ENCODE results near the gene UGT1A3.

Gene UGT1A3

DNA sequence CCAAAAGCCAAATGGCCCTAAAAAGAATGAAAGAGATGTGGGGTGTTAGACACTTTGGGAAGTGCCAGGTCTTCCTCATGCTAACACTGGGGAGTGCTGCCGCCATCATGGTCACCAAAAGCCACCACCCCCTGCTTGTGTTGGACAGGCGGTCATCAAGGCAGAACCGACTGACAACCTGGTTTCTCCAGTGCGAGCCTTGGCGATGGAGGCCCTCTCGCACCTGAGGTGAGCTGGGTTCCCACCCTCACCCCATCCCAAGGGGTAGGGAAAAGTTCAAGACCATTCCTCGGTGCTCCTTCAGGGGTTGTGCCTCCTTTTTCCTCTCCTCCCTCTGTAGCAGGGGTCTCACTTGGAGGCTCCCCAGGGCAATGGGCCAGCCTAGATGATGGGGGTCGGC is 82.9 kb downstream of the UGT1A3 start:
- H3K9ac ChIP-seq (ENCODE audit: low read length): no peak overlapping the region
- H3K36me3 ChIP-seq (ENCODE audit: low read length): no peaks in the 10 kb centered on the region
- no peaks in the 10 kb centered on the region for H3K9me3 ChIP-seq (ENCODE audit: insufficient read depth, low read length)
- H3K27ac ChIP-seq (ENCODE audit: low read depth, low read length): no peak overlapping the region
- H2AFZ ChIP-seq (ENCODE audit: low read depth, low read length, severe bottlenecking): no peak overlapping the region
- H4K20me1 ChIP-seq (ENCODE audit: low read depth, low read length): no peaks in the 10 kb centered on the region
- H3K27me3 ChIP-seq (ENCODE audit: low read length): no peaks in the 10 kb centered on the region
- no peaks in the 10 kb centered on the region for H3K79me2 ChIP-seq (ENCODE audit: insufficient read depth, low read length)
- no peaks in the 10 kb centered on the region for H3F3A ChIP-seq (ENCODE audit: insufficient read depth)
- TF ChIP-seq, protein P1, sequence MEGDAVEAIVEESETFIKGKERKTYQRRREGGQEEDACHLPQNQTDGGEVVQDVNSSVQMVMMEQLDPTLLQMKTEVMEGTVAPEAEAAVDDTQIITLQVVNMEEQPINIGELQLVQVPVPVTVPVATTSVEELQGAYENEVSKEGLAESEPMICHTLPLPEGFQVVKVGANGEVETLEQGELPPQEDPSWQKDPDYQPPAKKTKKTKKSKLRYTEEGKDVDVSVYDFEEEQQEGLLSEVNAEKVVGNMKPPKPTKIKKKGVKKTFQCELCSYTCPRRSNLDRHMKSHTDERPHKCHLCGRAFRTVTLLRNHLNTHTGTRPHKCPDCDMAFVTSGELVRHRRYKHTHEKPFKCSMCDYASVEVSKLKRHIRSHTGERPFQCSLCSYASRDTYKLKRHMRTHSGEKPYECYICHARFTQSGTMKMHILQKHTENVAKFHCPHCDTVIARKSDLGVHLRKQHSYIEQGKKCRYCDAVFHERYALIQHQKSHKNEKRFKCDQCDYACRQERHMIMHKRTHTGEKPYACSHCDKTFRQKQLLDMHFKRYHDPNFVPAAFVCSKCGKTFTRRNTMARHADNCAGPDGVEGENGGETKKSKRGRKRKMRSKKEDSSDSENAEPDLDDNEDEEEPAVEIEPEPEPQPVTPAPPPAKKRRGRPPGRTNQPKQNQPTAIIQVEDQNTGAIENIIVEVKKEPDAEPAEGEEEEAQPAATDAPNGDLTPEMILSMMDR (IDR thresholded peaks at IDR 0.05; ENCODE audit: insufficient read depth, low read length, poor library complexity, severe bottlenecking): no peak
- TF ChIP-seq EZH2phosphoT487 (conservative IDR thresholded peaks at IDR 0.05; ENCODE audit: low read length): no peak
- H3K4me2 ChIP-seq (ENCODE audit: low read depth, low read length, poor library complexity, severe bottlenecking): no peak overlapping the region
- H3K9me2 ChIP-seq (replicated peaks; ENCODE audit: insufficient read depth, low read length): no peaks in the 10 kb centered on the region
- H3K4me3 ChIP-seq (ENCODE audit: insufficient read depth, low read length, poor library complexity, severe bottlenecking): no peak overlapping the region

DNA sequence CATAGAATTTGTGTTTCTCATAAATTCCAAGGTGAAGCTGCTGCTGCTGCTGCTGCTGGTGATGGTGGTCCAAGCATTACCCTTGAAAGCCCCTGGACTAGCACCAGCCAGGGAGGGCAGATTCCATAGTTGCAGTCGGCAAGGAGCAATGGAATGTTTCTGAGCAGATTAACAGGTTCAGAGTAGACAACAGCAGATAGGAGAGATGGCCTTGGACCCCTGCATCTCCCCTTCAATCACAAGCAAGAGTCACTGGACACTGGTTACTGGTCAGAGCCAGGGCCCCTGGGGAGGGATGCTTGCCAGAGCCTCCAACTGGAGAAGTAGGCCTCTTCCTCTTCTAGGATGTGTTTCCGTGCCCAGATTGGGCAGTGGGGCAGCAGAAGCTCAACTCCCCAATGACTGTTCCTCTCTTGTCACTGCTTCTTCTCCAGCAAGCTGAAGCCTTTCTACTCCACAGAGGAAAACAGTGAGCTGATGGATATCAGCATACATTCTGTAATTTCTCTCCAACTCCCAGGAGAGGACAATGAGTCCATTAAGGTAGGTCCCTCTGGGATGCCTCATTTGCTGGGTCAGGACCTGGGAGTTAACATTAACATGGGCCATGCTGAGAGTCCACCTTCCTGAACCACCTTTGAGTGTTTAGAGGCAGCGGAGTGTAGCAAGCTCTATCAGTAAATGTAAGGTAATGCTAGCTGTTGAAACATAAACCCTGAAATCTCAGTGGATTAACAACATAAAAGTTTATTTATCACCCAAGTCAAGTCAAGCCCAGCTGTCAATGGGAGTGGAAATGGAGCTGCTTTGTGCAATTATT is 84.6 kb downstream of the UGT1A3 start:
- no peaks in the 10 kb centered on the region for H3K79me2 ChIP-seq (ENCODE audit: insufficient read depth, low read length)
- no peak overlapping the region for H3K4me3 ChIP-seq (ENCODE audit: insufficient read depth, low read length, poor library complexity, severe bottlenecking)
- H3K27me3 ChIP-seq (ENCODE audit: low read length): no peaks in the 10 kb centered on the region
- no peak overlapping the region for H3K9ac ChIP-seq (ENCODE audit: low read length)
- H4K20me1 ChIP-seq (ENCODE audit: low read depth, low read length): no peaks in the 10 kb centered on the region
- no peaks in the 10 kb centered on the region for H3K36me3 ChIP-seq (ENCODE audit: low read length)
- H3K9me2 ChIP-seq (replicated peaks; ENCODE audit: insufficient read depth, low read length): no peaks in the 10 kb centered on the region
- TF ChIP-seq, protein P1 (IDR thresholded peaks at IDR 0.05; ENCODE audit: insufficient read depth, low read length, poor library complexity, severe bottlenecking): no peak
- no peak for TF ChIP-seq EZH2phosphoT487 (conservative IDR thresholded peaks at IDR 0.05; ENCODE audit: low read length)
- no peak overlapping the region for H3K4me2 ChIP-seq (ENCODE audit: low read depth, low read length, poor library complexity, severe bottlenecking)
- no peak overlapping the region for H2AFZ ChIP-seq (ENCODE audit: low read depth, low read length, severe bottlenecking)
- no peaks in the 10 kb centered on the region for H3F3A ChIP-seq (ENCODE audit: insufficient read depth)
- H3K27ac ChIP-seq (ENCODE audit: low read depth, low read length): no peak overlapping the region
- no peaks in the 10 kb centered on the region for H3K9me3 ChIP-seq (ENCODE audit: insufficient read depth, low read length)

DNA sequence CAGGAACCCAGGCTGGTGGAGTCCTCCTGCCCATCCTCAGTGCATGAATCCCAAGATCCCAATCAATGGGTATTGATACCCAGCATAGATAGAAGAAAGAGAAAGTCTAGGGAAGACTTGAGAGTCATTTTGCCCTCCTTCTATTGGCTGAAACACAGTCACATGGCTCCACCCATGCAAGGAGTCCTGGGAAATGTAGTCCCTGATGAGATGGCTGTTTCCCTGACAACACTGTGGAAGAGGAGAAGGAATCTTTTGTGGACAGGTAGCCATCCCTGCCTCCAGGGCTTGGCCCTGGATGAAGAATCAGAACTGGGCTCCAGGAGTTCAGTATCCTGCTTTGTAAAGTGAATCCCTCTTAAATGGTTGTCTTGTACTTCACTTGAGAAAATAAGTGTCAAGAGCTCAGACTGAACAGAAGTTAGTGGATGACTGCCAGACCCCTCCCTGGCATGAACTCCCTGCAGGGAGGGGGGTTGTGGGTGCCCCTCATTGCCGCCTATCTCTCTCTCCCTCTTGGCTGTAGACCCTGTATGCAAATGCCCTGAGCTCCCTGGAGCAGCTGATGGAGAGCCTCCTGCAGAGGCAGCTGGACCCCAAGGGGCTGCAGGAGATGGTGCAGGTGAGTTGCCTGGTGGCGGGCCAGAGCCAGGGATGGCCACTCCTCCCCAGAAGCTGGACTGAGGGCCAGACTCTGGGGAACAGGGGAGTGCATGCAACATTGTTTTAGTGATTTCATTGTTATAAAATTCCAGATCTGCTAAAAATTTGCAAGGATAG is 85.4 kb downstream of the UGT1A3 start:
- Histone ChIP-seq H3K79me2 (ENCODE audit: insufficient read depth, low read length) (no peaks in the 10 kb centered on the region), H2AFZ (ENCODE audit: low read depth, low read length, severe bottlenecking) (no peak overlapping the region), H3K27me3 (ENCODE audit: low read length) (no peaks in the 10 kb centered on the region), H3K4me2 (ENCODE audit: low read depth, low read length, poor library complexity, severe bottlenecking) (no peak overlapping the region), H3K4me3 (ENCODE audit: insufficient read depth, low read length, poor library complexity, severe bottlenecking) (no peak overlapping the region), H3K9ac (ENCODE audit: low read length) (no peak overlapping the region), H3K9me3 (ENCODE audit: insufficient read depth, low read length) (no peaks in the 10 kb centered on the region), H3K27ac (ENCODE audit: low read depth, low read length) (no peak overlapping the region), H3K36me3 (ENCODE audit: low read length) (no peaks in the 10 kb centered on the region), H3F3A (ENCODE audit: insufficient read depth) (no peaks in the 10 kb centered on the region), H3K9me2 (replicated peaks; ENCODE audit: insufficient read depth, low read length) (no peaks in the 10 kb centered on the region), H4K20me1 (ENCODE audit: low read depth, low read length) (no peaks in the 10 kb centered on the region)
- TF ChIP-seq, protein P1 (IDR thresholded peaks at IDR 0.05; ENCODE audit: insufficient read depth, low read length, poor library complexity, severe bottlenecking): no peak
- no peak for TF ChIP-seq EZH2phosphoT487 (conservative IDR thresholded peaks at IDR 0.05; ENCODE audit: low read length)
